Thyroid gland (tissue), 4 donors: ENCODE data around the gene PLEKHM3. TPM values are rescaled to one million over a fixed set of nuclear protein-coding genes. Genes with fewer than 3 reads are reported as not detected.

Experiments
- DNase-seq, 2 donors: peaks; one replicate each; pipeline ENCODE4 v3.0.0-alpha.2; 2019
- H3K27ac ChIP-seq, 3 donors: fragments of 200-600 bp; sonication (generic); 1 replicate in 2 of 3; 2 replicates in 1 of 3; pipeline ENCODE4 v1.5.1; 2016 to 2019; ENCODE audit warnings: mild to moderate bottlenecking in 1 of 3, moderate library complexity in 1 of 3
- H3K27me3 ChIP-seq: fragments of 200-600 bp; sonication (generic); one replicate; pipeline ENCODE4 v1.5.1; 2019
- H3K36me3 ChIP-seq, 2 donors: fragments of 200-600 bp; sonication (generic); one replicate each; pipeline ENCODE4 v1.5.1; 2016 to 2019
- H3K4me1 ChIP-seq, 2 donors: fragments of 200-600 bp; sonication (generic); one replicate each; pipeline ENCODE4 v1.5.1; 2017 to 2019
- H3K4me3 ChIP-seq, 3 donors: fragments of 200-600 bp; sonication (generic); replicated peaks in 1 of 3; 1 replicate in 2 of 3; 2 replicates in 1 of 3; pipeline ENCODE4 v1.5.1; 2016; ENCODE audit warnings: mild to moderate bottlenecking in 1 of 3
- H3K9me3 ChIP-seq: fragments of 200-600 bp; sonication (generic); one replicate; pipeline ENCODE4 v1.5.1; 2017
- POLR2A ChIP-seq, 2 donors: fragments of 450-650 bp; IDR thresholded peaks; one replicate each; pipeline ENCODE4 v1.6.1; 2017; ENCODE audit warnings: antibody characterized with exemption in 2 of 2, mild to moderate bottlenecking in 2 of 2, moderate library complexity in 1 of 2
- WGBS, 2 donors: methylation state at CpG; one replicate each; pipeline ENCODE4 v1.1.5; 2017; 5-methylcytosine and 5-hydroxymethylcytosine counted together
- intact Hi-C: fragments of 100-400 bp; cut with DNase I; formaldehyde crosslinking; loops from one replicate; pipeline ENCODE4 v1.15.1; 2023
- total RNA-seq, 4 donors: library from RNA; depleted of rRNA; stranded (reverse); fragments of >200 nt; gene quantifications; one replicate each; pipeline ENCODE4 v1.2.3, GENCODE V29; 2016
- TF ChIP-seq, protein P1 (sequence below), 6 experiments: fragments of 200-600 bp in 3 of 6; fragments of 450-650 bp in 3 of 6; sonication (generic) in 3 of 6; IDR thresholded peaks; one replicate each; pipeline ENCODE4 v1.5.1; 2016 to 2019; ENCODE audit warnings: antibody characterized with exemption in 6 of 6, mild to moderate bottlenecking in 2 of 6, inconsistent platforms in 1 of 6, moderate library complexity in 1 of 6

Gene PLEKHM3
- total RNA-seq, 4 donors from 2014 or later, result 42.2 to 53.0 (median 44.5) TPM

GRCh38 chr2:207938886-207939285 is 86.4 kb downstream of the PLEKHM3 start:
- peak in 1 of 2 donors; percentile 8 for DNase-seq
- TF ChIP-seq, protein P1, sequence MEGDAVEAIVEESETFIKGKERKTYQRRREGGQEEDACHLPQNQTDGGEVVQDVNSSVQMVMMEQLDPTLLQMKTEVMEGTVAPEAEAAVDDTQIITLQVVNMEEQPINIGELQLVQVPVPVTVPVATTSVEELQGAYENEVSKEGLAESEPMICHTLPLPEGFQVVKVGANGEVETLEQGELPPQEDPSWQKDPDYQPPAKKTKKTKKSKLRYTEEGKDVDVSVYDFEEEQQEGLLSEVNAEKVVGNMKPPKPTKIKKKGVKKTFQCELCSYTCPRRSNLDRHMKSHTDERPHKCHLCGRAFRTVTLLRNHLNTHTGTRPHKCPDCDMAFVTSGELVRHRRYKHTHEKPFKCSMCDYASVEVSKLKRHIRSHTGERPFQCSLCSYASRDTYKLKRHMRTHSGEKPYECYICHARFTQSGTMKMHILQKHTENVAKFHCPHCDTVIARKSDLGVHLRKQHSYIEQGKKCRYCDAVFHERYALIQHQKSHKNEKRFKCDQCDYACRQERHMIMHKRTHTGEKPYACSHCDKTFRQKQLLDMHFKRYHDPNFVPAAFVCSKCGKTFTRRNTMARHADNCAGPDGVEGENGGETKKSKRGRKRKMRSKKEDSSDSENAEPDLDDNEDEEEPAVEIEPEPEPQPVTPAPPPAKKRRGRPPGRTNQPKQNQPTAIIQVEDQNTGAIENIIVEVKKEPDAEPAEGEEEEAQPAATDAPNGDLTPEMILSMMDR (IDR thresholded peaks at IDR 0.05), result no peak
- TF ChIP-seq POLR2A (IDR thresholded peaks at IDR 0.05), result no peak
- intact Hi-C loops, result no loop called here

DNA sequence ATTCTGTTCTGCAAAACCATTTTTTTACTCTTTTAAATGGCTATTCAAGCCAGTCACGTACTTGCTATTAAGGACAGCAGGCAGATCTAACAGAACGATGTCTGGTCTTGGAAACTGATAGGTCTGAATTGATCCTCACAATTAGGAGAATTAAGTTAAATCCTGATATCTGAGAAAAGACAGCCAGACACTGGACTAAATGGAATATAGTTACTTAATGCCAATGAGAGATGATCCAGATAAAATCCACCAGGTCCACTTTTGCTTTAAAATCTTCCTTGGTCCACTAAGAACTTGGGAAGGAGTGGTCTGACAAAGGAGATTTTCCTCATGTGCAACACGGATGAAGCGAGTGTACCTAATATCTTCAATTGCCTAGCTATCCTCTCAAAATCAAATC is 86.9 kb downstream of the PLEKHM3 start:
- no peaks in the 10 kb centered on the region for H3K36me3 ChIP-seq
- H3K9me3 ChIP-seq, result no peaks in the 10 kb centered on the region
- intact Hi-C loops, result no loop called here
- TF ChIP-seq POLR2A (IDR thresholded peaks at IDR 0.05), result no peak
- TF ChIP-seq, protein P1 (IDR thresholded peaks at IDR 0.05), result no peak
- H3K27me3 ChIP-seq, result no peaks in the 10 kb centered on the region
- peaks cover 40 to 56% of the 10 kb centered on the region in 2 donors for H3K4me1 ChIP-seq
- no peak for DNase-seq
- no peak overlapping the region for H3K4me3 ChIP-seq
- peak overlapping the region; percentile 40 to 55 (median 48) for H3K27ac ChIP-seq
- 86 to 87% methylated on average over 4 of the region's 4 CpGs for WGBS, 2 donors

More at GRCh38 chr2:207938886-207939285, 86.4 kb downstream of the PLEKHM3 start:
- Histone ChIP-seq H3K27ac (peak overlapping the region; percentile 40 to 55 (median 48)), H3K36me3 (no peaks in the 10 kb centered on the region), H3K9me3 (no peaks in the 10 kb centered on the region), H3K4me1 (peaks cover 35 to 51% of the 10 kb centered on the region in 2 donors), H3K4me3 (no peak overlapping the region), H3K27me3 (no peaks in the 10 kb centered on the region)
- WGBS, 2 donors, result 75 to 80% methylated on average over 4 of the region's 4 CpGs

- H3K36me3 ChIP-seq, result no peaks in the 10 kb centered on the region
- H3K4me3 ChIP-seq, result no peak overlapping the region
- TF ChIP-seq, protein P1 (IDR thresholded peaks at IDR 0.05), result peak in 1 of 6 experiments; percentile 18
- TF ChIP-seq POLR2A (IDR thresholded peaks at IDR 0.05), result no peak
- H3K4me1 ChIP-seq, result peaks cover 44 to 61% of the 10 kb centered on the region in 2 donors
- H3K9me3 ChIP-seq, result no peaks in the 10 kb centered on the region
- DNase-seq, result peak in 1 of 2 donors; percentile 15
- no peaks in the 10 kb centered on the region for H3K27me3 ChIP-seq
- peak overlapping the region; percentile 44 to 55 (median 48) for H3K27ac ChIP-seq
- intact Hi-C loops, result no loop called here
- 36 to 39% methylated on average over 2 of the region's 2 CpGs for WGBS, 2 donors
Measured at GRCh38 chr2:207937823-207938222, 87.5 kb downstream of the PLEKHM3 start.

GRCh38 chr2:207937253-207937652 is 88.1 kb downstream of the PLEKHM3 start:
- Histone ChIP-seq H3K4me3 (no peak overlapping the region), H3K27ac (peak overlapping the region; percentile 21 to 55 (median 46)), H3K27me3 (no peaks in the 10 kb centered on the region), H3K36me3 (no peaks in the 10 kb centered on the region), H3K4me1 (peaks cover 45 to 63% of the 10 kb centered on the region in 2 donors), H3K9me3 (no peaks in the 10 kb centered on the region)
- TF ChIP-seq, protein P1 (IDR thresholded peaks at IDR 0.05), result no peak
- no peak for TF ChIP-seq POLR2A (IDR thresholded peaks at IDR 0.05)
- WGBS, 2 donors, result 84 to 86% methylated on average over 4 of the region's 4 CpGs
- DNase-seq, result peak; percentile 65 to 71
- intact Hi-C loops, result no loop called here

GRCh38 chr2:207936380-207936779 is 88.9 kb downstream of the PLEKHM3 start:
- no peaks in the 10 kb centered on the region for H3K36me3 ChIP-seq
- TF ChIP-seq, protein P1 (IDR thresholded peaks at IDR 0.05), result no peak
- no peak for TF ChIP-seq POLR2A (IDR thresholded peaks at IDR 0.05)
- H3K27ac ChIP-seq, result no peak overlapping the region
- no peaks in the 10 kb centered on the region for H3K9me3 ChIP-seq
- H3K4me1 ChIP-seq, result peaks cover 53 to 71% of the 10 kb centered on the region in 2 donors
- intact Hi-C loops, result no loop called here
- DNase-seq, result no peak
- 74 to 82% methylated on average over 1 of the region's 1 CpG for WGBS, 2 donors
- no peak overlapping the region for H3K4me3 ChIP-seq
- H3K27me3 ChIP-seq, result no peaks in the 10 kb centered on the region
